Psoas muscle (tissue), 8 donors: ENCODE measurements around the gene CHD9NB. TPM values are rescaled to one million over a fixed set of nuclear protein-coding genes. Genes with fewer than 3 reads are reported as not detected.
A peak's percentile ranks its signal among the peaks of the same experiment; 100 is the strongest.

ENCODE experiments used
- ATAC-seq, 4 donors: fragments of 200-7000 bp; cut with Tn5 transposase; one replicate each; pipeline ENCODE4 v1.9.1; 2020; ENCODE audit warnings: moderate library complexity in 3 of 4, mild to moderate bottlenecking in 2 of 4
- DNase-seq, 2 donors: peaks; one replicate each; pipeline ENCODE4 v3.0.0-alpha.2; 2020
- H3K27ac ChIP-seq: fragments of 200-600 bp; one replicate; pipeline ENCODE4 v1.8.0; 2022
- H3K27me3 ChIP-seq, 3 donors: fragments of 200-600 bp in 1 of 3; one replicate each; pipeline versions ENCODE4 v1.6.1 to v1.8.0; 2013 to 2022; ENCODE audit warnings: low read length in 2 of 3, mild to moderate bottlenecking in 2 of 3, moderate library complexity in 1 of 3; ENCODE audit not compliant: insufficient read depth in 3 of 3
- H3K36me3 ChIP-seq, 2 donors: fragments of 200-600 bp in 1 of 2; one replicate each; pipeline versions ENCODE4 v1.6.1 to v1.8.0; 2013 to 2022; ENCODE audit warnings: low read depth in 1 of 2, mild to moderate bottlenecking in 1 of 2, moderate library complexity in 1 of 2; ENCODE audit not compliant: insufficient read depth in 1 of 2
- H3K4me1 ChIP-seq: fragments of 200-600 bp; one replicate; pipeline ENCODE4 v1.8.0; 2022
- H3K4me3 ChIP-seq: fragments of 200-600 bp; one replicate; pipeline ENCODE4 v1.8.0; 2022; ENCODE audit warnings: mild to moderate bottlenecking
- H3K9me3 ChIP-seq: fragments of 200-600 bp; one replicate; pipeline ENCODE4 v1.8.0; 2022
- CTCF ChIP-seq: fragments of 200-600 bp; IDR thresholded peaks from one replicate; pipeline ENCODE4 v1.8.0; 2022; ENCODE audit warnings: antibody characterized with exemption
- WGBS, 3 donors: extraction: QIAGEN DNeasy Blood & Tissue Kit; methylation state at CpG; one replicate each; pipeline versions ENCODE4 v1.1.6 to v1.1.7; 2013; 5-methylcytosine and 5-hydroxymethylcytosine counted together
- intact Hi-C, 2 donors: fragments of 100-400 bp; cut with DNase I; formaldehyde crosslinking; loops; one replicate each; pipeline versions ENCODE4 v1.11.0 to v1.14.2; 2022
- polyA plus RNA-seq, 3 donors: library from polyadenylated mRNA; stranded (reverse); fragments of 200-250 nt; gene quantifications; one replicate each; pipeline ENCODE4 v1.2.3, GENCODE V29; 2013
- total RNA-seq, 4 donors: library from RNA; stranded (reverse); fragmentation: NEBNext Ultra II Directional in 2 of 4; extraction: Animal tissue kit (Norgen Biotek cat#: 25700) in 2 of 4; gene quantifications; one replicate each; pipeline versions ENCODE4 v1.2.1 to v1.2.4, GENCODE V29; 2021 to 2023
- donor health status: healthy with polysubstance abuse.
- donor health status: DM: no; HTN: no; CAD: no; lungs with moderate emphysema.
- donor health status: Bipolar disorder and iron deficiency.
- donor health status: healthy.
- donor health status: DM: yes; HTN: yes; CAD: no.
- donor health status: DM: no; HTN: no; CAD: no.
- donor health status: DM: no; HTN: no; CAD: no.
- donor health status: DM: yes; HTN: yes; CAD: no.

CHD9NB gene
- total and polyA plus RNA-seq, 7 donors: 0.05 to 0.77 (median 0.18) TPM; not detected in 1

- no peaks in the 10 kb centered on the region for H3K27me3 ChIP-seq
- DNase-seq: no peak
- no peaks in the 10 kb centered on the region for H3K9me3 ChIP-seq
- WGBS, 3 donors: 83 to 88% (median 86%) methylated on average over 8 of the region's 8 CpGs
- H3K4me3 ChIP-seq: no peak overlapping the region
- H3K27ac ChIP-seq: peak overlapping the region; percentile 61
- no peaks in the 10 kb centered on the region for H3K36me3 ChIP-seq
- peak in 1 of 4 donors; percentile 24 for ATAC-seq
- peaks cover 56% of the 10 kb centered on the region for H3K4me1 ChIP-seq
- intact Hi-C loops: no loop called here
- TF ChIP-seq CTCF: no peak
Observed at GRCh38 chr16:53084746-53085334, 32.1 kb upstream of the CHD9NB start.

GRCh38 chr16:53084141-53084541, 31.4 kb upstream of the CHD9NB start:
- Histone ChIP-seq H3K27ac (no peak overlapping the region), H3K9me3 (no peaks in the 10 kb centered on the region), H3K36me3 (no peaks in the 10 kb centered on the region), H3K4me3 (no peak overlapping the region), H3K4me1 (peaks cover 56% of the 10 kb centered on the region), H3K27me3 (no peaks in the 10 kb centered on the region)
- TF ChIP-seq CTCF: no peak
- intact Hi-C loops: no loop called here
- no peak for DNase-seq
- ATAC-seq: no peak
- WGBS, 3 donors: 41 to 65% (median 51%) methylated on average over 4 of the region's 4 CpGs

GRCh38 chr16:53083119-53083518, 30.4 kb upstream of the CHD9NB start:
- ATAC-seq (no peak), DNase-seq (no peak)
- WGBS, 3 donors: 71 to 75% (median 73%) methylated on average over 1 of the region's 1 CpG
- H3K4me3 ChIP-seq: no peak overlapping the region
- no peak overlapping the region for H3K27ac ChIP-seq
- no peak for TF ChIP-seq CTCF
- intact Hi-C loops: no loop called here
- H3K9me3 ChIP-seq: no peaks in the 10 kb centered on the region
- no peaks in the 10 kb centered on the region for H3K36me3 ChIP-seq
- peaks cover 55% of the 10 kb centered on the region for H3K4me1 ChIP-seq
- no peaks in the 10 kb centered on the region for H3K27me3 ChIP-seq

GRCh38 chr16:53082509-53082908, 29.8 kb upstream of the CHD9NB start:
- intact Hi-C loops: no loop called here
- WGBS, 3 donors: 32 to 41% (median 33%) methylated on average over 4 of the region's 4 CpGs
- Histone ChIP-seq H3K9me3 (no peaks in the 10 kb centered on the region), H3K27me3 (no peaks in the 10 kb centered on the region), H3K27ac (no peak overlapping the region), H3K4me3 (no peak overlapping the region), H3K36me3 (no peaks in the 10 kb centered on the region), H3K4me1 (peaks cover 55% of the 10 kb centered on the region)
- no peak for TF ChIP-seq CTCF
- ATAC-seq (peak in 1 of 4 donors; percentile 37), DNase-seq (no peak)
